K562 (cell line): Measurements from ENCODE around the gene EFCAB13. TPM values are rescaled to one million over a fixed set of nuclear protein-coding genes. Genes with fewer than 3 reads are reported as not detected.

Experiments used
- ATAC-seq: fragments of 200-7000 bp; cut with Tn5 transposase; 3 replicates; pipeline ENCODE4 v1.9.1; 2020; ENCODE audit warnings: moderate library complexity
- BruUV-seq: library from RNA; stranded (reverse); fragments of 400-500 nt; replicated peaks from 2 replicates; lab custom pipeline; 2021; lab: Mats Ljungman, UMichigan
- CTCF ChIA-PET: fragments of 300-600 bp; formaldehyde crosslinking; extraction: SDS; loops from one replicate; lab custom pipeline; 2021; ENCODE audit warnings: low intra/inter-chr PET ratio; lab: Yijun Ruan, JAX
- POLR2A ChIA-PET: fragments of 300-600, 350-650 bp; sonication (Branson Sonifier 250); formaldehyde crosslinking; extraction: SDS; loops from one replicate; lab custom pipeline; 2021; ENCODE audit warnings: antibody characterized with exemption, inconsistent platforms; lab: Yijun Ruan, JAX
- DNase-seq, 4 experiments: peaks; one replicate each; pipeline versions ENCODE4 v3.0.0 to v3.0.0-alpha.2; 2011 to 2018; ENCODE audit warnings: low spot score in 3 of 4, mixed read lengths in 3 of 4; ENCODE audit errors: extremely low read depth in 1 of 4
- FAIRE-seq: peaks from 2 replicates; lab custom pipeline; 2011; peaks lifted over from hg19 to GRCh38; lab: Jason Lieb, UNC
- H2AFZ ChIP-seq: 2 replicates; pipeline ENCODE4 v1.6.0; 2011; ENCODE audit warnings: low read depth, low read length, control low read depth, inconsistent platforms
- H3K27ac ChIP-seq: fragments of 200-600 bp; 3 replicates; pipeline ENCODE4 v1.8.0; 2011; ENCODE audit warnings: low read depth, mild to moderate bottlenecking, control low read depth, inconsistent platforms, low read length, moderate library complexity, mixed read lengths; ENCODE audit errors: extremely low read depth
- H3K27me3 ChIP-seq, 2 experiments: fragments of 300-600 bp in 1 of 2; 2 replicates in 1 of 2; 3 replicates in 1 of 2; pipeline versions ENCODE4 v1.6.0 to v1.8.0; 2011; ENCODE audit warnings: inconsistent platforms in 2 of 2, low read length in 2 of 2, mild to moderate bottlenecking in 1 of 2, mixed read lengths in 1 of 2, moderate library complexity in 1 of 2; ENCODE audit not compliant: control insufficient read depth in 2 of 2, insufficient read depth in 2 of 2
- H3K36me3 ChIP-seq: fragments of 300-600 bp; 3 replicates; pipeline ENCODE4 v1.8.0; 2011; ENCODE audit warnings: mild to moderate bottlenecking, low read length, inconsistent platforms; ENCODE audit not compliant: control insufficient read depth, insufficient read depth
- H3K4me1 ChIP-seq, 2 experiments: fragments of 200-600 bp in 1 of 2; replicated peaks in 1 of 2; 2 replicates in 1 of 2; 3 replicates in 1 of 2; pipeline versions ENCODE4 v1.5.1 to v1.8.0; 2011; ENCODE audit warnings: inconsistent platforms in 2 of 2, low read length in 2 of 2, mild to moderate bottlenecking in 1 of 2, mixed read lengths in 1 of 2, moderate library complexity in 1 of 2; ENCODE audit not compliant: control insufficient read depth in 2 of 2, insufficient read depth in 2 of 2
- H3K4me2 ChIP-seq: 2 replicates; pipeline ENCODE4 v1.6.1; 2011; ENCODE audit warnings: low read length, control low read depth, inconsistent platforms, mixed read lengths; ENCODE audit not compliant: insufficient read depth
- H3K4me3 ChIP-seq: fragments of 200-600 bp; sonication (generic), shearing (Covaris generic); 2 replicates; pipeline ENCODE4 v1.5.1; 2016; ENCODE audit warnings: control low read depth, inconsistent platforms
- H3K79me2 ChIP-seq: fragments of 200-600 bp; 3 replicates; pipeline ENCODE4 v1.8.0; 2011; ENCODE audit warnings: low read length, inconsistent platforms; ENCODE audit not compliant: control insufficient read depth, insufficient read depth
- H3K9ac ChIP-seq, 2 experiments: 2 replicates each; pipeline versions ENCODE4 v1.6.0 to v1.6.1; 2011; ENCODE audit warnings: low read depth in 2 of 2, low read length in 2 of 2, control low read depth in 1 of 2, inconsistent platforms in 1 of 2, mild to moderate bottlenecking in 1 of 2, mixed read lengths in 1 of 2; ENCODE audit not compliant: insufficient read depth in 1 of 2
- H3K9me1 ChIP-seq: one replicate; pipeline ENCODE4 v1.6.0; 2011; ENCODE audit warnings: inconsistent platforms, mild to moderate bottlenecking, low read length, moderate library complexity; ENCODE audit not compliant: control insufficient read depth, insufficient read depth
- H3K9me3 ChIP-seq: replicated peaks from 2 replicates; pipeline ENCODE4 v1.5.1; 2011; ENCODE audit warnings: low read depth, low read length, inconsistent platforms; ENCODE audit not compliant: control insufficient read depth, insufficient read depth
- H4K20me1 ChIP-seq: replicated peaks from 2 replicates; pipeline ENCODE4 v1.6.1; 2011; ENCODE audit warnings: low read length, inconsistent platforms, mixed read lengths; ENCODE audit not compliant: control insufficient read depth, insufficient read depth
- ARHGAP35 ChIP-seq: fragments of 450-650 bp; IDR thresholded peaks from 2 replicates; pipeline ENCODE4 v1.6.1; 2018; ENCODE audit not compliant: partially characterized antibody
- DLX4 ChIP-seq: fragments of 250-450 bp; sonication (Bioruptor Pico); IDR thresholded peaks from 2 replicates; pipeline ENCODE4 v1.6.1; 2021; ENCODE audit warnings: mild to moderate bottlenecking
- E2F1 ChIP-seq: sonication (generic); formaldehyde crosslinking; IDR thresholded peaks from 2 replicates; pipeline ENCODE4 v1.8.1; 2023; ENCODE audit warnings: mild to moderate bottlenecking, missing genetic modification reagents, moderate library complexity
- EWSR1 ChIP-seq: fragments of 450-650 bp; IDR thresholded peaks from 2 replicates; pipeline ENCODE4 v1.6.1; 2018; ENCODE audit warnings: borderline replicate concordance, mild to moderate bottlenecking, low read depth, moderate library complexity; ENCODE audit not compliant: partially characterized antibody
- FOXA3 ChIP-seq, 2 experiments: fragments of 450-650 bp in 1 of 2; sonication (generic) in 1 of 2; formaldehyde crosslinking; IDR thresholded peaks in 1 of 2; conservative IDR thresholded peaks in 1 of 2; 2 replicates each; pipeline versions ENCODE4 v1.4.0 to v1.8.0; 2020 to 2022; ENCODE audit warnings: mild to moderate bottlenecking in 2 of 2, missing genetic modification reagents in 1 of 2
- FOXK1 ChIP-seq: sonication (generic); formaldehyde crosslinking; IDR thresholded peaks from 2 replicates; pipeline ENCODE4 v1.8.0; 2022; ENCODE audit warnings: missing genetic modification reagents, mild to moderate bottlenecking, borderline replicate concordance
- IFI16 ChIP-seq: fragments of 250-450 bp; sonication (Bioruptor Pico); IDR thresholded peaks from 2 replicates; pipeline ENCODE4 v2.1.2; 2022; ENCODE audit warnings: mild to moderate bottlenecking, inconsistent platforms
- KLF16 ChIP-seq: IDR thresholded peaks from 2 replicates; pipeline ENCODE4 v1.6.1; 2016; ENCODE audit warnings: antibody characterized with exemption
- NR2C2 ChIP-seq, 2 experiments: fragments of 200-800 bp in 1 of 2; sonication (Bioruptor generic) in 1 of 2; sonication (generic) in 1 of 2; formaldehyde crosslinking in 1 of 2; IDR thresholded peaks; 2 replicates each; pipeline versions ENCODE4 v1.6.1 to v1.8.0; 2016 to 2022; ENCODE audit warnings: mild to moderate bottlenecking in 1 of 2, missing compliant biosample characterization in 1 of 2, missing genetic modification characterization in 1 of 2, missing genetic modification reagents in 1 of 2
- POLR2AphosphoS5 ChIP-seq: IDR thresholded peaks from 2 replicates; pipeline ENCODE4 v1.6.1; 2011; ENCODE audit warnings: mild to moderate bottlenecking, low read depth, low read length, moderate library complexity; ENCODE audit not compliant: control insufficient read depth, insufficient read depth
- POLR2B ChIP-seq: fragments of 450-650 bp; IDR thresholded peaks from 2 replicates; pipeline ENCODE4 v1.6.1; 2018; ENCODE audit warnings: low read depth; ENCODE audit not compliant: partially characterized antibody
- SREBF1 ChIP-seq: fragments of 150-350 bp; IDR thresholded peaks from 2 replicates; pipeline ENCODE4 v1.6.1; 2014; ENCODE audit warnings: antibody characterized with exemption, low read depth, low read length, borderline replicate concordance
- ZNF121 ChIP-seq: sonication (generic); formaldehyde crosslinking; conservative IDR thresholded peaks from 2 replicates; pipeline ENCODE4 v1.8.0; 2022; ENCODE audit warnings: missing genetic modification reagents
- ZNF217 ChIP-seq: sonication (generic); formaldehyde crosslinking; IDR thresholded peaks from 2 replicates; pipeline ENCODE4 v1.8.0; 2022; ENCODE audit warnings: mild to moderate bottlenecking, missing genetic modification reagents
- ZNF668 ChIP-seq: fragments of 250-450 bp; sonication (Bioruptor Pico); IDR thresholded peaks from 2 replicates; pipeline ENCODE4 v1.8.0; 2022; ENCODE audit warnings: mild to moderate bottlenecking, inconsistent platforms
- WGBS: fragments of 100-300 bp; shearing (Covaris generic); methylation state at CpG from one replicate; pipeline ENCODE4 v1.1.6; 2016; ENCODE audit warnings: low coverage, mixed read lengths; ENCODE audit not compliant: insufficient coverage; ENCODE audit errors: missing lambda C conversion rate; 5-methylcytosine and 5-hydroxymethylcytosine counted together
- in situ Hi-C: fragments of 300-500 bp; cut with MboI; formaldehyde crosslinking; loops from 4 replicates; pipeline ENCODE4 v1.15.0; 2018; ENCODE audit warnings: inconsistent platforms, mixed read lengths
- intact Hi-C: fragments of 100-400 bp; cut with micrococcal nuclease; formaldehyde crosslinking; loops from 2 replicates; pipeline ENCODE4 v1.14.2; 2022
- polyA plus RNA-seq, 8 experiments: library from polyadenylated mRNA; depleted of rRNA in 4 of 8; stranded (reverse) in 5 of 8; unstranded in 3 of 8; fragments of >200 nt; fragmentation: Nextera tagmentation in 2 of 8; fragmentation: Illumina TruSeq in 1 of 8; extraction: Ambion mirVana in 2 of 8; extraction: Trizol in 1 of 8; gene quantifications; 2 replicates each; pipeline versions ENCODE4 v1.2.1 to v1.2.3, GENCODE V29; 2011 to 2014; ENCODE audit warnings: inconsistent platforms in 1 of 8, missing spikeins in 1 of 8
- total RNA-seq, 7 experiments: library from RNA; depleted of rRNA in 6 of 7; stranded (reverse); fragments of >200 nt in 6 of 7; fragmentation: Illumina TruSeq in 2 of 7; extraction: Trizol in 2 of 7; gene quantifications; 2 replicates each; pipeline versions ENCODE4 v1.2.1 to v1.2.3, GENCODE V29; 2011 to 2021; ENCODE audit warnings: low replicate concordance in 1 of 7
- TF ChIP-seq, protein P1 (sequence below): fragments of 450-650 bp; IDR thresholded peaks from 2 replicates; pipeline ENCODE4 v1.7.1; 2018; ENCODE audit warnings: mild to moderate bottlenecking, low read depth; ENCODE audit not compliant: partially characterized antibody

The EFCAB13 gene
- total and polyA plus RNA-seq, 9 of the 15 experiments (the other 6 are each of a cell fraction or from before 2014, with no cell fraction given), result 0.32 to 1.3 (median 0.95) TPM

GRCh38 chr17:47300718-47301117 lies 23.0 kb upstream of the EFCAB13 start (continued):
- no peak for TF ChIP-seq POLR2B
- TF ChIP-seq, all 486 proteins: peak for 8

GRCh38 chr17:47301161-47301560 lies 22.6 kb upstream of the EFCAB13 start:
- ATAC-seq (0 out of 3 replicates have a peak, but pooled peaks have one; percentile 45), FAIRE-seq (no peak), DNase-seq (no peak)
- H3K4me1 ChIP-seq, result peaks cover 4 to 24% of the 10 kb centered on the region in 2 experiments
- intact Hi-C loops, result no loop called here
- WGBS, result 15% methylated on average over 3 of the region's 3 CpGs
- H2AFZ ChIP-seq, result no peak overlapping the region
- in situ Hi-C loops, result no loop called here
- no peaks in the 10 kb centered on the region for H3K9me1 ChIP-seq
- H4K20me1 ChIP-seq, result no peaks in the 10 kb centered on the region
- H3K36me3 ChIP-seq, result no peaks in the 10 kb centered on the region
- no peak overlapping the region for H3K9ac ChIP-seq
- no peaks in the 10 kb centered on the region for H3K27me3 ChIP-seq
- H3K4me3 ChIP-seq, result no peak overlapping the region
- ChIA-PET POLR2A (interaction anchor here (1.2 to 4.0 kb wide), 3 partner anchors 11 to 112 kb away, joined by 3 to 18 read pairs (median 6); partner anchors contain the start of gene CDC27), CTCF (interaction anchor here (0.6 kb wide), 1 partner anchor 13 kb away, joined by 3 read pairs; no protein-coding TSS in a partner anchor)
- no peaks in the 10 kb centered on the region for H3K9me3 ChIP-seq
- no peak overlapping the region for H3K4me2 ChIP-seq
- BruUV-seq, result no TSS peak
- no peaks in the 10 kb centered on the region for H3K79me2 ChIP-seq
- H3K27ac ChIP-seq, result no peak overlapping the region
- TF ChIP-seq NR2C2 (CRISPR knock-in tag; IDR thresholded peaks at IDR 0.05) (no peak), NR2C2 (tag; IDR thresholded peaks at IDR 0.05) (no peak), E2F1 (no peak), ARHGAP35 (no peak), DLX4 (no peak), ZNF668 (CRISPR knock-in tag) (no peak), SREBF1 (no peak), FOXA3 (CRISPR knock-in tag; conservative IDR thresholded peaks at IDR 0.05 in 1 of 2, IDR thresholded peaks at IDR 0.05 in 1 of 2) (no peak), IFI16 (CRISPR knock-in tag) (no peak), ZNF121 (CRISPR knock-in tag) (no peak), ZNF217 (CRISPR knock-in tag) (no peak), KLF16 (no peak), FOXK1 (no peak), EWSR1 (no peak), POLR2AphosphoS5 (no peak)
- TF ChIP-seq, protein P1, sequence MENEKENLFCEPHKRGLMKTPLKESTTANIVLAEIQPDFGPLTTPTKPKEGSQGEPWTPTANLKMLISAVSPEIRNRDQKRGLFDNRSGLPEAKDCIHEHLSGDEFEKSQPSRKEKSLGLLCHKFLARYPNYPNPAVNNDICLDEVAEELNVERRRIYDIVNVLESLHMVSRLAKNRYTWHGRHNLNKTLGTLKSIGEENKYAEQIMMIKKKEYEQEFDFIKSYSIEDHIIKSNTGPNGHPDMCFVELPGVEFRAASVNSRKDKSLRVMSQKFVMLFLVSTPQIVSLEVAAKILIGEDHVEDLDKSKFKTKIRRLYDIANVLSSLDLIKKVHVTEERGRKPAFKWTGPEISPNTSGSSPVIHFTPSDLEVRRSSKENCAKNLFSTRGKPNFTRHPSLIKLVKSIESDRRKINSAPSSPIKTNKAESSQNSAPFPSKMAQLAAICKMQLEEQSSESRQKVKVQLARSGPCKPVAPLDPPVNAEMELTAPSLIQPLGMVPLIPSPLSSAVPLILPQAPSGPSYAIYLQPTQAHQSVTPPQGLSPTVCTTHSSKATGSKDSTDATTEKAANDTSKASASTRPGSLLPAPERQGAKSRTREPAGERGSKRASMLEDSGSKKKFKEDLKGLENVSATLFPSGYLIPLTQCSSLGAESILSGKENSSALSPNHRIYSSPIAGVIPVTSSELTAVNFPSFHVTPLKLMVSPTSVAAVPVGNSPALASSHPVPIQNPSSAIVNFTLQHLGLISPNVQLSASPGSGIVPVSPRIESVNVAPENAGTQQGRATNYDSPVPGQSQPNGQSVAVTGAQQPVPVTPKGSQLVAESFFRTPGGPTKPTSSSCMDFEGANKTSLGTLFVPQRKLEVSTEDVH, result no peak
